NCI-H2107 treated with DMSO at 0.1 percent for 48 hours (cell line): ENCODE results near the gene GAB3.
"Not testable (repeated sequence)": the region's sequence is repeated elsewhere in the genome, so short reads cannot be mapped to it uniquely, and the experiment has no call there.

Source experiments
- DNase-seq: peaks from one replicate; lab custom pipeline; 2025; ENCODE audit not compliant: unreplicated experiment; lab: John Stamatoyannopoulos, UW

The GAB3 gene

GRCh38 chrX:154724993-154725756 is 25.7 kb downstream of the GAB3 start:
- no peak for DNase-seq

- no peak for DNase-seq
Observed at GRCh38 chrX:154721155-154721554, 29.7 kb downstream of the GAB3 start.

GRCh38 chrX:154720067-154720466 is 30.8 kb downstream of the GAB3 start:
- DNase-seq: no peak

GRCh38 chrX:154719132-154719675 is 31.7 kb downstream of the GAB3 start:
- no peak for DNase-seq

GRCh38 chrX:154718616-154719015 is 32.3 kb downstream of the GAB3 start:
- no peak for DNase-seq

- peak; percentile 85 for DNase-seq
Observed at GRCh38 chrX:154717824-154718223, 33.1 kb downstream of the GAB3 start.

GRCh38 chrX:154715825-154716224 is 35.1 kb downstream of the GAB3 start:
- DNase-seq: no peak

- peak; percentile 7 for DNase-seq
Observed at GRCh38 chrX:154714925-154715324, 36.0 kb downstream of the GAB3 start.

- no peak for DNase-seq
Observed at GRCh38 chrX:154712781-154713740, 37.8 kb downstream of the GAB3 start.

GRCh38 chrX:154711264-154711663 is 39.6 kb downstream of the GAB3 start:
- no peak for DNase-seq

- DNase-seq: no peak
Observed at GRCh38 chrX:154710309-154710708, 40.6 kb downstream of the GAB3 start.

- no peak for DNase-seq
Observed at GRCh38 chrX:154698630-154699248, 52.1 kb downstream of the GAB3 start.

- DNase-seq: no peak
Observed at GRCh38 chrX:154696676-154697045, 54.2 kb downstream of the GAB3 start.

- DNase-seq: no peak
Observed at GRCh38 chrX:154695911-154696675, 54.8 kb downstream of the GAB3 start.

GRCh38 chrX:154693394-154693793 is 57.5 kb downstream of the GAB3 start:
- no peak for DNase-seq

- DNase-seq: not testable (repeated sequence)
Observed at GRCh38 chrX:154690438-154690837, 60.4 kb downstream of the GAB3 start.

GRCh38 chrX:154672084-154672483 is 78.8 kb downstream of the GAB3 start:
- not testable (repeated sequence) for DNase-seq

GRCh38 chrX:154670848-154671247 is 80.0 kb downstream of the GAB3 start:
- DNase-seq: not testable (repeated sequence)

- no peak for DNase-seq
Observed at GRCh38 chrX:154661899-154662298, 89.0 kb downstream of the GAB3 start.

- DNase-seq: no peak
Observed at GRCh38 chrX:154661170-154661569, 89.7 kb downstream of the GAB3 start.

GRCh38 chrX:154660541-154660940 is 90.3 kb downstream of the GAB3 start:
- DNase-seq: no peak
